HG03196 (cell line): ENCODE data around the gene COL4A1.

Source experiments
- ATAC-seq: cut with Tn5 transposase; IDR thresholded peaks from one replicate; pipeline ENCODE4 v1.9.1; 2021; ENCODE audit not compliant: unreplicated experiment

Gene COL4A1

GRCh38 chr13:110206185-110206584, 100.8 kb downstream of the COL4A1 start:
- ATAC-seq = no peak

DNA sequence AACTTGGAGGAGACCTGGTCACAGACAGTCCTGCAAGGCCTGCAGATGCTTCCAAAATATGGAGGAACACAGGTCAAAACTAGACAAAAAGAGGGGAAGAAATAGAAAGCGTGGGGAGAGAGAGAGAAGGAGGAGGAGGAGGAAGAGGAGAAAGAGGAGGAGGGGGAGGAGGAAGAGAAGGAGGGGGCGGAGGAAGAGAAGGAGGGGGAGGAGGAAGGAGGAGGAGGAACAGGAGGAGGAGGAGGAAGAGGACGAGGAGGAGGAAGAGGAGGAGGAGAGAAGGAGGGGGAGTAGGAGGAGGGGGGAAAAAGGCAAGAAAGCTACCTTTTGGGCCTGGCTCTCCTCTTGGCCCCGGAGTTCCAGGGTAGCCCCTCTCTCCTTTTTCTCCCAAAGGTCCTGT, 105.8 kb downstream of the COL4A1 start:
- no peak for ATAC-seq

GRCh38 chr13:110200276-110200870, 106.6 kb downstream of the COL4A1 start:
- no peak for ATAC-seq

DNA sequence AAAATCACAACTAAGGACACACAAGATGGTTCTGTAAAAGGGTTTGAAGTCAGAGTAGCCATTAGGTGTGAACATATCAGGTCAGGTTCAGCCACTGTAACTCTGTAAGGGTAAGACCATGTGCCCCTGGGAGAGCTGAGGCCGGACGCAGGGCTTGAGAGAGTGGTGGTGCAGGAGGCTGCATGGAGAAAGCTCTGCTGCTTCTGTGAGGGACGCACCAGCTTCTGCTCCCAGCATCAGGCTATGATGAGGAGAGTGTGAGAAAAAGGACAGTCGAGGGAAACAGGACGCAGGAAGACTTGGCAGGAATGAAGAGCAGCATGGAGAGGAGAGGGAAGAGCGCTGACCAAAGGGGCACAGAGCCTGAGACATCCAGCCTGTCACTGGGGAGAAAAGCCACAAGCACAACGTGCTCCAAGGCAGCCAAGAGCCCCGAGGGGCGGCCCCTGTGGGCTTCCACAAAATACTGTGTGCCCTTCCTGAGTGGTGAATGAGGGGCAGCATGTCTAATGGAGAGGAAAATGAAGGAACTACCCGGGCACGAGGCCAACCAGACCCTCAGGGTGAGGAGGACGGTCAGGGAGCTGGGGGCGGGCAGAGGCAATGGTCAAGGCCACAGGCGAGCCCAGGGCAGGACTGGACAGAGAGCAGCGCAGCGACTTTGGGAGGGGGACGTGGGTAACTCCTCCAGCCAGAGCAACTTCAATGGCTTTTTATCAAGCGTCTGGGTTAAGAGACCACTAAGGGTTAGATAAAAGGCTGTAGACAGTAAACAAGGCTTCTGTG, 107.7 kb downstream of the COL4A1 start:
- no peak for ATAC-seq

- no peak for ATAC-seq
These were observed 109.5 kb downstream of the COL4A1 start for GRCh38 chr13:110197471-110197870.

DNA sequence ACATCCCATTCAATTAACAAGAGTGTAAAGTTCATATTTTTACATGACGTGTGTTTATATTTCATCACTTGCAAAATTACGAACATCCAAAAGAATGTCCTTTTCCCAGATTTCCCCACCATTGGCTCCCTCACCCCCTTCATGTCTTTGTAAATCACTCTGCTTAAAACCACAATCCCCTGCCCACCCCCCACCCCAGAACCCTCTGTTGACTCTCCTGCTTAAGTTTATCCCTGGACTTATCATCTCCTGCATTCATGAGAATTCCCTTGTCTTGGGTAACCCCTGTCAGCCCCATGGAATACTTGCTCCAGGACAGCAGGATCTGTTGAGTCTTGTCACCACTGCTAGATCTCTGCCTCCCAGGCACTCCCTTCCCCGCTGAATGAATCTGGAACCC, 109.9 kb downstream of the COL4A1 start:
- no peak for ATAC-seq

GRCh38 chr13:110195547-110196485, 111.1 kb downstream of the COL4A1 start:
- no peak for ATAC-seq

- ATAC-seq = no peak
These were observed 112.5 kb downstream of the COL4A1 start for GRCh38 chr13:110194451-110194850.

DNA sequence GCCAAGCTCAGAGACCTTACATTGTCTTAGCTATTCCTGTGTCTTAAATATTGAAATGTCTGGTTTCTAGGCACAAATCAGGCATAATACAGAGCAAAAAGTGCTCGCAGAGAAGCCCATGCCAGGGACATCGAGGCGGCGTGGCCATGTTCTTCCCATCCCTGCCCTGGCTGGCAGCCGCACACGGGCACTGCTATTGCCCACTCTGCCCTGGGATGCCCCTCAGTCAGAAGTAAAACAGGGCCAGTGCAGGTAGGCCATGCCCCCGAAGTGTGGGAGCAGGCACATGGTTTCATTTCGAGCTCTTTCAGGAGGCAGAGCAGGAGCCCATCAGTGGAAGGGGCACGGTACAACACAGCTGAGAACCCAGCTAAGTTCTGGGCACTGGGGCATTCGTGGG, 113.5 kb downstream of the COL4A1 start:
- no peak for ATAC-seq

GRCh38 chr13:110192472-110192871, 114.5 kb downstream of the COL4A1 start:
- no peak for ATAC-seq

GRCh38 chr13:110187641-110188161, 119.3 kb downstream of the COL4A1 start:
- ATAC-seq = no peak

DNA sequence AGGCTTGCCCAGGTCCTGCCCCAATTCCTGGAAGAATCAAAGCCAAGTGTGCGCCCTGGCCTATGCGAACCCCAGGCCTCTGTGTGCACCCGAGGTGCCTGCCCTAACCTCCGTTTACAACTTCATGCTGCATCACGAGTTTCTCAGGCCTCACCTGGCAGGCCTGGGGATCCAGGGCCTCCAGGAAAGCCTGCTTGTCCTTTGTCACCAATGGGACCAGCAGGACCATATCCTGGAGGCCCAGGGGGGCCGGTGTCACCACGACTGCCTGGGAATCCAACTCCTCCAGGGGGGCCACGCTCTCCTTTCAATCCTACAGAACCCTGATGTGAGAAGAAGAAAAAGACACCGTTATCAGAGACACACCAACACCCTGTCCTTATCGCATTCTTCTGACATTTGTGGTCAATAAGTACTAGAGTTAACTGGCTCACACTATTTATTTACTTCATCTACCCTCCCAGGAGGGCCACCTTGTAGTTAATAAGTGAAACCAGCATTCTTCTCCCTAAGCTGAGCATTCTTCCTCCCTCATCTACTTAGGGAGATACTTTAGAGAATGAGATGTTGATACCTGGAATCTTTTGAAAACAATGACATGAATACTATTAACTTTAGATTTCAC, 120.6 kb downstream of the COL4A1 start:
- no peak for ATAC-seq

GRCh38 chr13:110185696-110186095, 121.3 kb downstream of the COL4A1 start:
- no peak for ATAC-seq

- ATAC-seq = no peak
These were observed 123.0 kb downstream of the COL4A1 start for GRCh38 chr13:110183910-110184309.

- no peak for ATAC-seq
These were observed 124.5 kb downstream of the COL4A1 start for GRCh38 chr13:110182461-110182860.

- ATAC-seq = no peak
These were observed 125.0 kb downstream of the COL4A1 start for GRCh38 chr13:110182003-110182402.

DNA sequence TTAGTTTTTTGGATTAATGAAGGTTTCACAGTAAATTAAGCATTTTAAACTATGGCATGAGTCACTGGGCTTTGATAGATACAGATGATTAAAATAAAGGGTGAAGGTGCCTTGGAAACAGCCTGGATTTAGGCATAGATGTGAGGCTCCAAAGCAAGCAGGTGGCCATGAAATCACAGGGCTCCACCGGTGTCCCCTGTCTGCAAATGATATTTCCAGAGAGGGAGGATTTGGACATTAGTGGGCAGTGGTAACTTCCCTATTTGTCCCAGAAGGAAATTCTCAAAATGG, 127.2 kb downstream of the COL4A1 start:
- no peak for ATAC-seq

GRCh38 chr13:110179116-110179856, 127.7 kb downstream of the COL4A1 start:
- ATAC-seq = no peak

- no peak for ATAC-seq
These were observed 129.2 kb downstream of the COL4A1 start for GRCh38 chr13:110177790-110178189.

DNA sequence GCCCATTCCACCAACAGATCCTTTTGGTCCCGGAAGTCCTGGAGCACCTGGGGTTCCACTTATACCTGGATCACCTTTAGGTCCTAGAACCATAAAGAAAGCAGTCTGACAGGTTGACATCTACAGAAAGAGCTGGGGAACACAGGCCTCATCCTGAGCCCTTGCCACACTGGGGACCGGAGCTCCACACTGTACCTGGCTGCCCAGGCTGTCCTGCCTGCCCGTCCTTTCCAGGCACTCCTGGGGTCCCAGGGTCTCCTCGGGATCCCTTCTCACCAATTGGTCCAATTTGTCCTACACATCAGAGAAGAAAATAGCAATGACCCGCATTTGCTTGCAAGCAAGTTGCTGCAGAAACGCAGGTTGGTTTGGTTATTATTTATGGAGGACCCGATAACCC, 130.5 kb downstream of the COL4A1 start:
- ATAC-seq = no peak
